CD4-positive, CD25-positive, alpha-beta regulatory T cell (primary cell): ENCODE data around the gene KAT2B. TPM values are rescaled to one million over a fixed set of nuclear protein-coding genes. Genes with fewer than 3 reads are reported as not detected.

Source experiments
- ATAC-seq, 2 donors: fragments of 150-1000 bp; cut with Tn5 transposase; one replicate each; pipeline ENCODE4 v1.10.0; 2021; ENCODE audit warnings: low read depth in 2 of 2, moderate number of reproducible peaks in 2 of 2, moderate library complexity in 1 of 2
- DNase-seq, 3 donors: peaks; one replicate each; pipeline versions ENCODE4 v3.0.0 to v3.0.0-alpha.2; 2012 to 2022; ENCODE audit warnings: mixed read lengths in 1 of 3
- H3K27ac ChIP-seq: one replicate; pipeline ENCODE4 v1.7.0; 2013; ENCODE audit warnings: mild to moderate bottlenecking, low read length; ENCODE audit not compliant: insufficient read depth, poor library complexity, severe bottlenecking
- H3K27me3 ChIP-seq: one replicate; pipeline ENCODE4 v1.7.0; 2013; ENCODE audit warnings: low read length; ENCODE audit not compliant: control insufficient read depth, insufficient read depth
- H3K36me3 ChIP-seq: one replicate; pipeline ENCODE4 v1.7.0; 2013; ENCODE audit warnings: mild to moderate bottlenecking, low read length, moderate library complexity; ENCODE audit not compliant: control insufficient read depth, insufficient read depth
- H3K4me1 ChIP-seq: 2 replicates; pipeline ENCODE4 v1.7.0; 2013; ENCODE audit warnings: mild to moderate bottlenecking, low read length; ENCODE audit not compliant: insufficient read depth, control insufficient read depth, poor library complexity, severe bottlenecking
- H3K4me3 ChIP-seq: one replicate; pipeline ENCODE4 v1.7.0; 2013; ENCODE audit warnings: low read depth, mild to moderate bottlenecking, low read length, moderate library complexity
- H3K9me3 ChIP-seq, 2 experiments: 1 replicate in 1 of 2; 2 replicates in 1 of 2; pipeline ENCODE4 v1.7.0; 2013; ENCODE audit warnings: low read length in 2 of 2, mild to moderate bottlenecking in 1 of 2, moderate library complexity in 1 of 2; ENCODE audit not compliant: control insufficient read depth in 2 of 2
- H3K27ac Mint-ChIP-seq, 3 donors: one replicate each; pipeline ENCODE4 v1.8.0; 2020 to 2022; ENCODE audit warnings: mild to moderate bottlenecking in 3 of 3, mixed read lengths in 3 of 3, moderate library complexity in 2 of 3
- H3K27me3 Mint-ChIP-seq: one replicate; pipeline ENCODE4 v1.8.0; 2022; ENCODE audit warnings: mild to moderate bottlenecking, mixed read lengths
- H3K36me3 Mint-ChIP-seq: one replicate; pipeline ENCODE4 v1.8.0; 2020; ENCODE audit warnings: mixed read lengths
- H3K4me1 Mint-ChIP-seq, 4 donors: one replicate each; pipeline ENCODE4 v1.8.0; 2020 to 2022; ENCODE audit warnings: mixed read lengths in 4 of 4, mild to moderate bottlenecking in 1 of 4
- H3K4me3 Mint-ChIP-seq, 4 donors: one replicate each; pipeline ENCODE4 v1.8.0; 2020 to 2022; ENCODE audit warnings: mild to moderate bottlenecking in 4 of 4, mixed read lengths in 4 of 4, moderate library complexity in 3 of 4
- H3K9me3 Mint-ChIP-seq, 7 donors: one replicate each; pipeline ENCODE4 v1.8.0; 2020 to 2022; ENCODE audit warnings: mixed read lengths in 7 of 7, mild to moderate bottlenecking in 3 of 7, moderate library complexity in 2 of 7
- polyA plus RNA-seq, 4 donors: library from polyadenylated mRNA; unstranded; fragments of 300-500 nt; fragmentation: Illumina TruSeq; gene quantifications; one replicate each; pipeline ENCODE4 v1.2.3, GENCODE V29; 2021
- total RNA-seq: library from RNA; stranded (reverse); gene quantifications from one replicate; pipeline ENCODE4 v1.2.3, GENCODE V29; 2022

The KAT2B gene
- total and polyA plus RNA-seq, 5 donors from 2014 or later: 5.7 to 185 (median 8.7) TPM

DNA sequence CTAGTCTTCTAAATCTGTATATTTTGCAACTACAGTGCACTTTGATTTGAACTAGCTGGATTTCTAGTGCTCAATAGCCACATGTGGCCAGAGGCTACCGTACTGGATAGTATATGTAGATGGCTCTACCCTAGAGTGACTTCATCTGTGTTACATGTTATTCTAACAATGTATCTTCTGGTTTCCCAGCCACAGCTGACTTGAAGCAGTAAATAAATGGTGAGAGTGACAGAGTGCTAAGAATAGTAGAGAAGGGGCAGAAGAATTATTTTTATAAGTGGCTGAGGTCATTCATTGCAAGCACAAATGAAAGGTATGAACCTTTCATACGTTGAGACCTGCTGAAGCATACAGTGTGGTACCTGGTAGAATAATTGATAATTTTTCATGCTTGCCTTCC lies 30.9 kb downstream of the KAT2B start:
- Histone ChIP-seq H3K4me1 (peaks cover 17% of the 10 kb centered on the region), H3K36me3 (peaks cover 47% of the 10 kb centered on the region), H3K27ac (no peak overlapping the region), H3K9me3 (no peaks in the 10 kb centered on the region), H3K27me3 (no peaks in the 10 kb centered on the region), H3K4me3 (no peak overlapping the region)
- no peaks in the 10 kb centered on the region for H3K27me3 Mint-ChIP-seq
- peaks cover 37% of the 10 kb centered on the region for H3K36me3 Mint-ChIP-seq
- no peaks in the 10 kb centered on the region for H3K9me3 Mint-ChIP-seq
- ATAC-seq (no peak), DNase-seq (no peak)
- no peak overlapping the region for H3K4me3 Mint-ChIP-seq
- peak overlapping the region in 2 of 3 donors; percentile 0 to 84 for H3K27ac Mint-ChIP-seq
- H3K4me1 Mint-ChIP-seq: peaks cover 39 to 51% (median 47%) of the 10 kb centered on the region in 4 donors

- peak overlapping the region in 2 of 3 donors; percentile 18 to 84 for H3K27ac Mint-ChIP-seq
- ATAC-seq: no peak
- Histone ChIP-seq H3K9me3 (no peaks in the 10 kb centered on the region), H3K27ac (no peak overlapping the region), H3K4me1 (peaks cover 13% of the 10 kb centered on the region), H3K4me3 (no peak overlapping the region), H3K36me3 (peaks cover 48% of the 10 kb centered on the region), H3K27me3 (no peaks in the 10 kb centered on the region)
- DNase-seq: no peak
- peaks cover 41% of the 10 kb centered on the region for H3K36me3 Mint-ChIP-seq
- H3K4me3 Mint-ChIP-seq: no peak overlapping the region
- peaks cover 33 to 54% (median 48%) of the 10 kb centered on the region in 4 donors for H3K4me1 Mint-ChIP-seq
- no peaks in the 10 kb centered on the region for H3K27me3 Mint-ChIP-seq
- no peaks in the 10 kb centered on the region for H3K9me3 Mint-ChIP-seq
Measured at GRCh38 chr3:20072422-20072821, 32.2 kb downstream of the KAT2B start.

DNA sequence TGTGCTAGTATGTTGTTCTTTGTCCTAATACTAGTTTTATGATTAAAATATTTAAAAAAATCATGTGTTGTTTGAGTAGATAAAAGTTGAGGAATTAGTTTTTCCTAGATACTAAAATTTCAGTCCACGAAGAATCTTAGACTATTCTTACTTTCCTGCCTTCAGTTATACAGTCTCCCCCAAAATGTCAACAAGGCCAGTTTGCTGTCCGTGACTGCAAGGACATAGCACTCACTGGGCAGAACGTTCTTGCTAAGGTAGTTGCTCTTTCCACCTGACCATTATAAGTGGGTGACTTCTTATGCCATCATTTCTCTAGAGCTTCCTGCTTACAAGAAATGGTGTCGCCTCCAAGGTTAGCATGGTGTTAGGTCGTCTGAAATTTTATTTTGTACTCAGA lies 32.8 kb downstream of the KAT2B start:
- H3K36me3 Mint-ChIP-seq: peaks cover 41% of the 10 kb centered on the region
- peaks cover 33 to 54% (median 45%) of the 10 kb centered on the region in 4 donors for H3K4me1 Mint-ChIP-seq
- DNase-seq (no peak), ATAC-seq (no peak)
- no peak overlapping the region for H3K4me3 Mint-ChIP-seq
- no peaks in the 10 kb centered on the region for H3K9me3 Mint-ChIP-seq
- Histone ChIP-seq H3K4me1 (peaks cover 13% of the 10 kb centered on the region), H3K27ac (no peak overlapping the region), H3K9me3 (no peaks in the 10 kb centered on the region), H3K4me3 (no peak overlapping the region), H3K36me3 (peaks cover 48% of the 10 kb centered on the region), H3K27me3 (no peaks in the 10 kb centered on the region)
- H3K27ac Mint-ChIP-seq: peak overlapping the region; percentile 56 to 84 (median 68)
- H3K27me3 Mint-ChIP-seq: no peaks in the 10 kb centered on the region

- no peak overlapping the region for H3K4me3 ChIP-seq
- H3K27ac ChIP-seq: no peak overlapping the region
- H3K4me1 ChIP-seq: peaks cover 7% of the 10 kb centered on the region
- no peaks in the 10 kb centered on the region for H3K9me3 Mint-ChIP-seq
- no peaks in the 10 kb centered on the region for H3K9me3 ChIP-seq
- H3K27me3 ChIP-seq: no peaks in the 10 kb centered on the region
- no peak overlapping the region for H3K4me3 Mint-ChIP-seq
- DNase-seq (no peak), ATAC-seq (no peak)
- peaks cover 55% of the 10 kb centered on the region for H3K36me3 ChIP-seq
- peaks cover 42% of the 10 kb centered on the region for H3K36me3 Mint-ChIP-seq
- H3K27ac Mint-ChIP-seq: no peak overlapping the region
- no peaks in the 10 kb centered on the region for H3K27me3 Mint-ChIP-seq
- H3K4me1 Mint-ChIP-seq: peaks cover 27 to 48% (median 40%) of the 10 kb centered on the region in 4 donors
Measured at GRCh38 chr3:20073683-20074082, 33.4 kb downstream of the KAT2B start.

DNA sequence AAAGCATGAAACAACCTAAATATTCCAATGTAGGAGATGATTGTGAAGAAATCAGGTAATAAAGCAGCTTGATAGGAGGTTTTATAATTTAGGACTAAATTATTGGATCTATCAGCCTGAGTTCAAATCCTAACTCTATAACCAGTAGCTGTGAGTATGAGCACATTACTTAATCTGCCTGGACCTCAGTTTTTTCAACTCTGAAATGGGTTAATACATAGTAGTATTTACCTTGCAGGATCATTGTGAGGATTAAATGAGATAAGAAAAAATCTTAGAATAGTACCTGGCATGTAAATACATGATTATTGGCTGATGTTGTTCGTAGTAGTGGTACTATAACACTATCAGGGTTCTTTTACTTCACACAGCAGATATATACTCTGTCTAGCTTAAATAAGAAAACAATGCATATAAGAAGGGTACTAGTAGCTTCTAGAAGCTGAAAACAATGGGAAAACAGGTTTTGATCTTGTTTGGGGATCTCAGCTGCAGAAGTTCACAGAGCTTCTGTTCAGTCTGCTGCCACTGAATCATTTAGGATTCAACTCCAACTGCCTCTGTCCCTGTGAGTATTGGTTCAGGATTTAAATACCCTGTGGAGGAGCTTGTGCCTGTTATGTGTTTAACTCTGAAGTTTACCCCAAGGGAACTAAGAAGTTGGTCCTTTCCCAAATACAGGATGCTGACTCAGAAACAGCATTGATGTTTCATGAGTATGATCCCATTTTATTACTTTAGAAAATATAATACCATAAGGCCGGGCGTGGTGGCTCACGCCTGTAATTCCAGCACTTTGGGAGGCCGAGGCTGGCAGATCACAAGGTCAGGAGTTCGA lies 34.2 kb downstream of the KAT2B start:
- Histone ChIP-seq H3K27ac (no peak overlapping the region), H3K4me1 (no peaks in the 10 kb centered on the region), H3K9me3 (no peaks in the 10 kb centered on the region), H3K4me3 (no peak overlapping the region), H3K36me3 (peaks cover 55% of the 10 kb centered on the region), H3K27me3 (no peaks in the 10 kb centered on the region)
- Mint-ChIP-seq H3K4me3 (no peak overlapping the region), H3K36me3 (peaks cover 45% of the 10 kb centered on the region), H3K27me3 (no peaks in the 10 kb centered on the region), H3K9me3 (no peaks in the 10 kb centered on the region), H3K27ac (peak overlapping the region in 2 of 3 donors; percentile 6 to 65), H3K4me1 (peaks cover 24 to 42% (median 33%) of the 10 kb centered on the region in 4 donors)
- no peak for ATAC-seq
- DNase-seq: no peak

DNA sequence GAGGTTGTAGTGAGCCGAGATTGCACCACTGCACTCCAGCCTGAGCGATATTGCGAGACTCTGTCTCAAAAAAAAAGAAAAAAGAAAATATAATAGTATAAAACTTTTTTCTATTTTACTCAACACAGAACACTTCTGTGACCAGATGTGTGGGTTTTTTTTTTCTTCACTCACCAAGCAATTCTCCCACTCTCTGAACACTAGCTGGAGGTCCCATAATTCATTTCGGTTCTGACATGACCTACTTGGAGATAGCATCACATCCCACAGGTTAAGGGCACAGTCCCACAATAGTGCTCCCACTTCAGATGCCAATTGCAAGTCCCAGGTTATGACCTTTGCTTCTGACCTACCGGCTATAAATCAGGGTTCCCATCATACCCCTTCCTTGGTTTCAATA lies 35.0 kb downstream of the KAT2B start:
- ATAC-seq: no peak

DNA sequence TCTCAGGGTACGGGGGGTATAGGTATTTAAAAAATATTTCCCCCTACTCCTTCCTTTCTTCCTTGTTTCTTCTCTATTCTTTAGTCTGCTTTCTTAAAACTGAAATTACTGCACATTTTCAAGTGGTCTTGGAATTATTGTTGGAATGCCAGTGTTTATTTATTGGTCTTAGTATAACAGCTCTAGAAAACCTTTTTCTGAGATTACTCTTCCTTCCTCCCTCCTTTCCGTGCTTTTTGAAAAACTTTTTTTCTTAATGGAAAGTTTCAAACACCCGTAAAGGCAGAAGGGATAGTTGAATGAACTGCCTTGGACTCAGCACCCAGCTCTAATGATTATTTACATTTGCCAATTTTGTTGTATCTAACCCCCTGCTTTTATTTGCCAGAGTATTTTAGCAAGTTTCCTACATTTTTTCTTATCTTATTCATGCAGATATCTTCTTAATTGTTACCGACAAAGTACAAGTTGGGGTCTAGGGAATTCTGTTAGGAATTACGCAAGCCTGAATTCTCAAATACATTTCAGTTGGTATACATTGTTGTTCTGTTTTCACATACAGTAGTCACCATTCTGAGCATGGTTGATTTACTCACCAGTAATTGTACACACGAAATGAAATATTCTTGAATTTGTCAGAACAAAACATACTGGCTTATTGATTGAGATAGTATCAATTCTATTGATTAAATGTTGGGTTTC lies 36.2 kb downstream of the KAT2B start:
- peaks cover 54% of the 10 kb centered on the region for H3K36me3 Mint-ChIP-seq

More for the DNA sequence above, 35.0 kb downstream of the KAT2B start:
- H3K27ac ChIP-seq: no peak overlapping the region
- no peaks in the 10 kb centered on the region for H3K4me1 ChIP-seq
- no peaks in the 10 kb centered on the region for H3K9me3 ChIP-seq
- H3K4me1 Mint-ChIP-seq: peaks cover 28 to 42% (median 34%) of the 10 kb centered on the region in 4 donors
- no peaks in the 10 kb centered on the region for H3K27me3 Mint-ChIP-seq
- no peak overlapping the region for H3K4me3 Mint-ChIP-seq
- DNase-seq: no peak
- H3K36me3 Mint-ChIP-seq: peaks cover 49% of the 10 kb centered on the region
- no peaks in the 10 kb centered on the region for H3K27me3 ChIP-seq
- H3K27ac Mint-ChIP-seq: no peak overlapping the region
- peaks cover 62% of the 10 kb centered on the region for H3K36me3 ChIP-seq
- no peak overlapping the region for H3K4me3 ChIP-seq
- no peaks in the 10 kb centered on the region for H3K9me3 Mint-ChIP-seq

More for the DNA sequence above, 36.2 kb downstream of the KAT2B start:
- H3K4me1 ChIP-seq: peaks cover 10% of the 10 kb centered on the region
- no peak for ATAC-seq
- DNase-seq: no peak
- H3K36me3 ChIP-seq: peaks cover 62% of the 10 kb centered on the region
- Mint-ChIP-seq H3K27me3 (no peaks in the 10 kb centered on the region), H3K27ac (peak overlapping the region in 1 of 3 donors; percentile 47), H3K4me1 (peaks cover 38 to 50% (median 42%) of the 10 kb centered on the region in 4 donors), H3K9me3 (no peaks in the 10 kb centered on the region), H3K4me3 (no peak overlapping the region)
- no peaks in the 10 kb centered on the region for H3K9me3 ChIP-seq
- H3K4me3 ChIP-seq: no peak overlapping the region
- no peak overlapping the region for H3K27ac ChIP-seq
- no peaks in the 10 kb centered on the region for H3K27me3 ChIP-seq
